NCI-H82 treated with DMSO at 0.1 percent for 48 hours (cell line): ENCODE data around the gene MTCL3.

Source experiments
- DNase-seq: peaks from one replicate; lab custom pipeline; 2025; ENCODE audit not compliant: unreplicated experiment; lab: John Stamatoyannopoulos, UW

MTCL3 gene

GRCh38 chr6:127471379-127472255 lies 47.5 kb downstream of the MTCL3 start:
- no peak for DNase-seq

DNA sequence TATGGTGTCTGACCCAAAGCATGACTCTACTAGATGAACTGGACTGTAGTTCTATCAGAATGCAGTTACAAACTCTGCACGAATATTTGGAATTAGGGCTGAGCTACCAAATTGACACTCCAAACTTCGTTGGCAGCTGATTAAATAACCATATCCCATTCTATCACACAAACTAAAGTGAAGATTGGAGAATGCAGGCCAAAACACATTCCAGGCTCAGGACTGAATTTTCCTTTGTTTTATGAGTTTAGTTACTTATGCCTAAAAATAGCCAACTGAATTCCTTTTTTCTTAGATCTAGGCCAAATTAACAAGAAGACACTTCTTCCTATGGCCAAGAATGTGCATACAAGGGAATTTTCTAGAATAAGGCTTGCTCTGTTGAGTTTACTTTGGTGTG lies 50.2 kb downstream of the MTCL3 start:
- DNase-seq = no peak

GRCh38 chr6:127466416-127466815 lies 52.7 kb downstream of the MTCL3 start:
- no peak for DNase-seq

GRCh38 chr6:127464881-127465459 lies 54.2 kb downstream of the MTCL3 start:
- DNase-seq = peak; percentile 38

- DNase-seq = no peak
Observed at GRCh38 chr6:127464161-127464880, 54.8 kb downstream of the MTCL3 start.

DNA sequence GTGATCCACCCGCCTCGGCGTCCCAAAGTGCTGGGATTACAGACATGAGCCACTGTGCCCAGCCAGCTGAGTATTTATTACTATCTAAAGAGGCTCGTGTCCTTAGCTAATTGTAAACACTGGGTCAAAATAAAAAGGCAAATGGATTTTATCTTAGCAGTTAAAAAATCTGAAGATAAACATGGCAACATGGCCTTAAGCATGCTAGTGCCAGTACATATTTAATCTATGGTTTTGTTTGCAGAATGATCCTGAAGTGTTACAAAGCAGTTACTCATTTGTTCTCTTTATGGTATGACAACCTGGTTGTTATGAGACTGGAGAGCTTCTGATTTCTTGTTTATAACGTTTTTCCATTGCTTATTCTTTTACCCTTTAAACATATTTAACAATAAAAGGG lies 56.1 kb downstream of the MTCL3 start:
- no peak for DNase-seq

DNA sequence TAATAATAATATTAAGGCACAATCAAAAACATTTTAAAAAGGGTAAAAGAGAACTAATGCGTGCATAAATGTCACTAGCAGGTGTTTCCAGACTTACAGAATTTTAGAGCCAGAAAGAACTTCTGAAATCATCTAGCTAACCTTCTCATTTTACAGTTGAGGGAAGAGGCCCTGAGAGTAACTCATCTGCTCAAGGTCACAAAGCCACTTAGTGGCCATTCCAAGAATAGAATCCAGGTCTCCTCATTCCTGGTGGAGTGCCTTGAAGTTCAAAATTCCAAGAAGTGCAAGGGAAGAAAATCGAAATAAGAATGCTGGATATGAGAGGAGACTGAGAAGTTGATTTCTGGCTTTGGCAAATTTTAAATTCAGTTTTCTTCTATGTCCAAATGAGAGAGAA lies 56.8 kb downstream of the MTCL3 start:
- no peak for DNase-seq

GRCh38 chr6:127460465-127460864 lies 58.7 kb downstream of the MTCL3 start:
- DNase-seq = no peak

DNA sequence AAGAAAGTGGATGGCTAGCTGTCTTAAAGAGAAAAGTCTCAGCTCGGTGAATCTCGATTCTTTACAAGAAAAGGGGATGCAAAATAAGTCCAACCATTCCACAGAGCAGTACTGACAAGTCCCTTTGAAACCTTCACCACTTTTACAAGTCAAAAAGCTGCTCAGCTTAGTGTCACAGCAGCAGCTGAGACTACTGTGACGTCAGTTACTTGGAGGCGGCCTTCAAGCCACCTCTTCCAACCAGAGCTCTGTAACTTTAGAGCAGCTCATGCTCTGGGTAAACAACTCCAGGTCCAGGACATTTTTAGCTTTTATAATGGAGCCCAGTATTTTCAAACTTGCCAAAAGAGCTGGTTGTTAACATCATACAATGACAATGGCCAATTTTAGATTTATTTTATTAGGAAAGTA lies 59.9 kb downstream of the MTCL3 start, which contains the start of gene KIAA0408:
TSS of gene KIAA0408 (minus strand) at position 159 of the 411 bp plus-strand sequence. CDS start 5,408 bp downstream, outside the sequence.
- no peak for DNase-seq

- no peak for DNase-seq
Observed at GRCh38 chr6:127458817-127459216, 60.3 kb downstream of the MTCL3 start.

GRCh38 chr6:127458222-127458621 lies 60.9 kb downstream of the MTCL3 start:
- no peak for DNase-seq

DNA sequence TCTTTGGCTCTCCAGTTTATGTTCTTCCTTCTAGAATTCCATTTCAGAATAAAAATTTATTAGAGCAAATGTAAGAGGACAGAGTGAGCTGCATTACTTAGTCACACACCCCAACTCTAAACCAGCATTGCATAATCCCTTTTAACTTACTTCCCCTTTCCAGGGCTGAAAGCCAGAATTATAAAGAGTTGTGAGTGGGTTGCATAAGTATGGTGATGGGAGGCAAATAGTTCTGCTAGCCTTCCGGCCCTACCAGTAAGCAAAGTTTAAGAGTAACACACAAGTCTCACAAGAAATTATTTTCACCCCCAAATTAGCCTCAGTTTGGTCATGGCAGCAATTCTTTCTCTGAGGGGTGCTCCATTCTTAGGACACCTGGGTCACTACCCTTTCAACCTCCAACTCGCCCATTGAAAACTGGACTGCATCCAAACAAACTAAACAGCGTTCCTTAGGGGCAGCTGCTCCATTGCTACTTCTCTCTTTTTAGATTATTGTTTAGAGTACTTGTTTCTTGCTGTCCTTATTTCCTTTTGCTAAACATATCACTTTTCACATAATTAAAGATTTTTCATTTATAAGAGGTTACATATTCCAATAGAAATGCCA lies 61.6 kb downstream of the MTCL3 start:
- DNase-seq = no peak

DNA sequence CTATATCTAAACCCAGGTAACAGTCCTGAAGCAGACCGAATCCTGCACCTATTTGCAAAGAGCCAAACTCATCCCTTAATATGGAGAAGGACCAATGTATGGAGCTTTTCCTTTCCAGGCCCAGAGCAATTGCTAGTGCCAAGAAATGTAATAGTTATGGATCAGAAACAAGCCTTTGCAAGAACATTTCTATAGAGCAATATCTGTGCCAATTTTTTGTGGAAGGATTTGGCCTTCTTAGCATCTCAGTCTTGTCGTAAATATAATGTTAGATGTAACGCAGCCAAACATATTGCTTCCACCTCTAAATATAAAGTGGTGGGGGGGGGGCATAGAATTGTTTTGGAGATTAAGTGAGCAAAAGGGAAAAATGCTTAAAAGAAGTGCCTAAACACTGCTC lies 62.7 kb downstream of the MTCL3 start:
- DNase-seq = no peak

GRCh38 chr6:127453845-127454619 lies 65.1 kb downstream of the MTCL3 start:
- DNase-seq = no peak

DNA sequence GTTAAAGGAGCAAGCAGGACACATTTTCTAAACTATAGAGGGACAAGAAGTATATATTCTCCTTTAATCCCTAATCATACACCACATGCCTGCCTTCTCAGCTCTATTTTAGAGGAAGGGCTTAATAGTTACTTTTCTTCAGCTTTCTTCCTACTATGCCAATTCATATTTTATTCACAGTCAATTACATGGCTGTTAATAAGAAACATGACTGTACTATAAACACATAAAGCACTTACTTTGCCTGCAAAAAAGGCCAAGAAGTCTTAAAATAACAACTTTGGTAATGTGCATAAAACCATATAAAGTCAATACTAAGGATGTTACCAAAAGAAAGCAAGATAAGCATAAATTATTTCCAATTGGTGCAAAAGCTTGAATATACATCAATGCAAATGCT lies 66.3 kb downstream of the MTCL3 start:
- DNase-seq = no peak

- DNase-seq = no peak
Observed at GRCh38 chr6:127451388-127451787, 67.7 kb downstream of the MTCL3 start.

GRCh38 chr6:127447780-127448179 lies 71.4 kb downstream of the MTCL3 start:
- DNase-seq = no peak

DNA sequence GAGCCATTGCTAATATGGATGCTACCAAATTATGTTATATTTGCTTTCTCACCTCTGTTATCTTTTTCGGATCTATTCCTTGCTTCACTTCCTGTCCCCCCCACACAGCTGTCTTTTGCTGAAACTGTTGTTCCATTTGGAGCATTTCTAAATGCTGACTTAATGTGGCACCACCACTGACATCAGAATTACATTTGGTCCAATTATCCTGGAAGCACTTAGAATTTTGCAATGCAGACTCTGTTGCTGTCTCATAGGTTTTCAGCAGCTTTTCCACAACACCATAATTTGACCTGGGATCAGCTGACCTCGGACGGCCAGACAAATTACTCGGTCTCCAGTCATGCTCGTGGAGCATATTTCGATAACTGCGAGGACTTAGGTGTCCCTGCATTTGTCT lies 72.8 kb downstream of the MTCL3 start:
- DNase-seq = no peak

DNA sequence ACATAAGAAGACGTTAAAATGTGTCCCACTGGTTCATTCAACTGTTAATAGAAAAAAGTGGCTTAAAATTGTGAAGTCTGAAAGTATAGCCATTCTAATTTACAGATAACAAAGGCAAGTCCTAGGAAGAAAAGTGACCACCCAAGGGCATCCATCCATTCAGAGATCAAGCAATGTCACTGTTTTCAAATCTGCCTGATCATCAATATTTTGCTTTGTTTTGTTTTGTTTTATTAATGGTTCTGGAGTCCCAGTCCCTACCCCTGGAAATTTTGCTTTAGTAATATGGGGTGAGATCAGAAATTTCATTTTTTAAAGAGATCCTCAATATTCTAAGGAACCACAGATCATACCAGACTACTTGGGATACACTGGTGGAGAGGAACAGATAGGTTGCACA lies 77.3 kb downstream of the MTCL3 start:
- no peak for DNase-seq

DNA sequence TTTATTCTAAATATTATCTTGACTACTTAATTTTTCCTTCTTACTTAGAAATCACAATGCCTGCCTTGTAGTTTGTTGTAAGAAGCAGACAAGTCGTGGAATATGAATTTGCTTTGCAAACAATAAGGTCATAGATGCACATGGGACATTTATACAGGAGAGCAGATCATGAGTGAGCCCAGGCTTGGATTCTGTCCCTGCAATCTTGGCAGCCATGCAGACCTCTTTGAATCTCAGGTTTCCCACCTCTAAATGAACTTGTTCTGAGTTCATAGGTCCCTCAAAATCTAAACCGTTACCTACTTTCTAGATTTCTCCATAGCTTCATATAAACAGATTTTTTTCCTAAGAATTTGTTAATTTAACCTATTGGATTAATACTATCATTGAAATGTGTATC lies 79.4 kb downstream of the MTCL3 start:
- DNase-seq = no peak
